Prostate gland (tissue), 2 donors: Measurements from ENCODE around the gene SMARCA5. TPM values are rescaled to one million over a fixed set of nuclear protein-coding genes. Genes with fewer than 3 reads are reported as not detected.

Source experiments
- DNase-seq: peaks from one replicate; pipeline ENCODE4 v3.0.0-alpha.2; 2019; ENCODE audit warnings: low spot score
- H3K27ac ChIP-seq, 2 donors: fragments of 200-600 bp; sonication (generic); 2 replicates each; pipeline ENCODE4 v1.5.1; 2017 to 2019
- H3K27me3 ChIP-seq: fragments of 200-600 bp; sonication (generic); replicated peaks from 2 replicates; pipeline ENCODE4 v1.5.1; 2019; ENCODE audit not compliant: insufficient read depth
- H3K36me3 ChIP-seq, 2 donors: fragments of 200-600 bp; sonication (generic); 1 replicate in 1 of 2; 2 replicates in 1 of 2; pipeline versions ENCODE4 v1.5.1 to v1.8.1; 2017 to 2019
- H3K4me1 ChIP-seq: fragments of 200-600 bp; sonication (generic); replicated peaks from 2 replicates; pipeline ENCODE4 v1.5.1; 2019
- H3K4me3 ChIP-seq, 2 donors: fragments of 200-600 bp; sonication (generic); 2 replicates each; pipeline ENCODE4 v1.5.1; 2017 to 2019
- H3K9me3 ChIP-seq: fragments of 200-600 bp; sonication (generic); 2 replicates; pipeline ENCODE4 v1.5.1; 2017
- POLR2A ChIP-seq: fragments of 450-650 bp; IDR thresholded peaks from one replicate; pipeline ENCODE4 v1.6.1; 2016; ENCODE audit warnings: antibody characterized with exemption, mild to moderate bottlenecking
- POLR2AphosphoS5 ChIP-seq: sonication (generic); formaldehyde crosslinking; IDR thresholded peaks from one replicate; pipeline ENCODE4 v1.6.1; 2017; ENCODE audit warnings: antibody characterized with exemption
- WGBS: methylation state at CpG from one replicate; pipeline ENCODE4 v1.1.5; 2018; 5-methylcytosine and 5-hydroxymethylcytosine counted together
- intact Hi-C: fragments of 100-400 bp; cut with DNase I; formaldehyde crosslinking; loops from one replicate; pipeline ENCODE4 v1.14.2; 2022
- total RNA-seq, 2 donors: library from RNA; depleted of rRNA; stranded (reverse); fragments of >200 nt; gene quantifications; one replicate each; pipeline ENCODE4 v1.1.0, GENCODE V29; 2016
- TF ChIP-seq, protein P1 (sequence below), 4 experiments: fragments of 200-600 bp in 2 of 4; fragments of 450-650 bp in 2 of 4; sonication (generic) in 2 of 4; IDR thresholded peaks; 1 replicate in 3 of 4; 2 replicates in 1 of 4; pipeline ENCODE4 v1.5.1; 2016 to 2019; ENCODE audit warnings: antibody characterized with exemption in 4 of 4, mild to moderate bottlenecking in 2 of 4, moderate library complexity in 2 of 4

SMARCA5 gene
- total RNA-seq, 2 donors from 2014 or later, result 36.7 to 62.5 TPM

DNA sequence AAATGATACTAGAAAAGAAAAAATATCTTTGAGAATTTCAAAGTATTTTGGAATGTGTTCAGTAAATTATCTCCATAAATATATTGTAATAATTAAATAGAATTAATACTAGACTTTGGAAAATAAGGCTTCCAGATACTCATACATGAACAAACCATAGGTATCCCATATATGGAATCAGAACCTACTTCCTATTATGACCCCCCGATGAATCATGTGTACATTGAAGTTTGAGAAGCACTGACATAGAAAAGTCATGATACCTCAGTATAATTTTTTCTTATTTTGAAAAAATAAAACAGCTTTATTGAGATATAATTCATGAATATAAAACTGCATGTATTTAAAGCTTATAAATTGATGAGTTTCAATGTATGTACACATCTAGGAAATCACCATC lies 27.2 kb upstream of the SMARCA5 start:
- intact Hi-C loops, result loop anchor here (10.0 kb wide), 1 partner anchor 152 kb away; the partner anchor contains the start of gene GAB1
- DNase-seq, result no peak
- no peak overlapping the region for H3K4me3 ChIP-seq
- no peaks in the 10 kb centered on the region for H3K4me1 ChIP-seq
- H3K27ac ChIP-seq, result no peak overlapping the region
- no peaks in the 10 kb centered on the region for H3K27me3 ChIP-seq
- no peaks in the 10 kb centered on the region for H3K9me3 ChIP-seq
- TF ChIP-seq, protein P1, sequence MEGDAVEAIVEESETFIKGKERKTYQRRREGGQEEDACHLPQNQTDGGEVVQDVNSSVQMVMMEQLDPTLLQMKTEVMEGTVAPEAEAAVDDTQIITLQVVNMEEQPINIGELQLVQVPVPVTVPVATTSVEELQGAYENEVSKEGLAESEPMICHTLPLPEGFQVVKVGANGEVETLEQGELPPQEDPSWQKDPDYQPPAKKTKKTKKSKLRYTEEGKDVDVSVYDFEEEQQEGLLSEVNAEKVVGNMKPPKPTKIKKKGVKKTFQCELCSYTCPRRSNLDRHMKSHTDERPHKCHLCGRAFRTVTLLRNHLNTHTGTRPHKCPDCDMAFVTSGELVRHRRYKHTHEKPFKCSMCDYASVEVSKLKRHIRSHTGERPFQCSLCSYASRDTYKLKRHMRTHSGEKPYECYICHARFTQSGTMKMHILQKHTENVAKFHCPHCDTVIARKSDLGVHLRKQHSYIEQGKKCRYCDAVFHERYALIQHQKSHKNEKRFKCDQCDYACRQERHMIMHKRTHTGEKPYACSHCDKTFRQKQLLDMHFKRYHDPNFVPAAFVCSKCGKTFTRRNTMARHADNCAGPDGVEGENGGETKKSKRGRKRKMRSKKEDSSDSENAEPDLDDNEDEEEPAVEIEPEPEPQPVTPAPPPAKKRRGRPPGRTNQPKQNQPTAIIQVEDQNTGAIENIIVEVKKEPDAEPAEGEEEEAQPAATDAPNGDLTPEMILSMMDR (IDR thresholded peaks at IDR 0.05), result no peak
- TF ChIP-seq POLR2AphosphoS5, result no peak
- no peak for TF ChIP-seq POLR2A
- WGBS, result 88% methylated on average over 1 of the region's 1 CpG
- H3K36me3 ChIP-seq, result no peaks in the 10 kb centered on the region

DNA sequence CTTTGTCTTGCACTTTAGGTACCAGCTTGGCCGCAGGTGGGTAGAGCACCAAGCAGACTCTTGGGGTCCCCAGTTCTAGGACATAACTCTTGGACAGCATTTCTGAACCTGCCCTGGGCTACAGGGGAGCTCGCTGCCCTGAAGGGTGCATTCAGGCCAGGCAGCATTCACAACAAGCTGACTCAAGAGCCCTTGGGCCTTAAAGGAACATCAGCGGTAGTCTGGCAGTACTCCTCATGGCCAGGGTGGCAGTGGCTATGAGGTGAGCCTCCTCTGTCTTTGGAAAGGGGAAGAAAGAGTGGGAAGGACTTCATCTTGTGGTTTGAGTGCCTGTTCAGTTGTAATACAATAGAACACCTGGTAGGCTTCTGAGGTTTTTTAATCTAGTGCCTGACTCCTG lies 24.8 kb upstream of the SMARCA5 start:
- no peak for DNase-seq
- H3K27ac ChIP-seq, result no peak overlapping the region
- 98% methylated on average over 3 of the region's 3 CpGs for WGBS
- no peaks in the 10 kb centered on the region for H3K27me3 ChIP-seq
- H3K36me3 ChIP-seq, result no peaks in the 10 kb centered on the region
- intact Hi-C loops, result loop anchor here (10.0 kb wide), 1 partner anchor 154 kb away; the partner anchor contains the start of gene GAB1
- H3K4me1 ChIP-seq, result no peaks in the 10 kb centered on the region
- H3K4me3 ChIP-seq, result no peak overlapping the region
- no peaks in the 10 kb centered on the region for H3K9me3 ChIP-seq
- no peak for TF ChIP-seq POLR2A
- TF ChIP-seq, protein P1 (IDR thresholded peaks at IDR 0.05), result no peak
- TF ChIP-seq POLR2AphosphoS5, result no peak

DNA sequence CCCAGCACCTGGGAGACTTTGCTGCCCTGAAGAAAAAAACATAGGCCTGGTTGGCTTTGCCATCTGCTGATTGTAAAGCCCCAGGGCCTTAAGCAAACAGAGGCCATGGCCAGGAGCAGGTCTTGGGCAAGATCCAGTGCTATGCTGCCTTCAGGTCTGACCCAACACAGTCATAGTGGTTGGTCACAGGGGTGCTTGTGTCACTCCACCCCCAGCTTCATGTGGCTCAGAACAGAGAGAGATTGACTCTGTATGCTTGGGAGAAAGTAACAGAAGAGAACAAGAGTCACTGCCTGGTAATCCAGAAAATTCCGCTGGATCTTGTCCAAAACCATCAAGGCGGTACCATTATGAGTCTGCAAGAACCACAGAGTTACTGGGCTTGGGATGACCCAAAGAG lies 24.4 kb upstream of the SMARCA5 start:
- no peaks in the 10 kb centered on the region for H3K27me3 ChIP-seq
- no peaks in the 10 kb centered on the region for H3K9me3 ChIP-seq
- H3K27ac ChIP-seq, result no peak overlapping the region
- DNase-seq, result no peak
- H3K4me1 ChIP-seq, result no peaks in the 10 kb centered on the region
- H3K4me3 ChIP-seq, result no peak overlapping the region
- intact Hi-C loops, result loop anchor here (10.0 kb wide), 1 partner anchor 154 kb away; the partner anchor contains the start of gene GAB1
- no peaks in the 10 kb centered on the region for H3K36me3 ChIP-seq
- no peak for TF ChIP-seq POLR2A
- 100% methylated on average over 2 of the region's 2 CpGs for WGBS

DNA sequence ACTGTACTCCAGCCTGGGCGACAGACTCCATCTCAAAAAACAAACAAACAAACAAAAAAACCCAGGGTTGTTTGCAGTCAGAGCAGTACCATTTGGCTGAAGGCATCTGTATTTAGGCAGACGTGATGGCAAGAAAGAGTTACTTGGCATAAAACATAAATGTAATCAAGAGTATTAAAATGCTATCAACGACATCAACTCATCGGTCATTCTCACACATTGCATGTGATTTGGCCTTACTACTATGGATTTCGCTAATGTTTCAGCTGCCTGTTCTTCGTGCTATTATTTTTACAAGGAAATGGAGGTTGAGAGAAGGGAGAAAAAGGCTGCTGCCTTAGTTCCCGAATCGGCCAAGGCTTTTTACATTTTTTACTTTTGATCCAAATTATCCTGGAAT lies 15.5 kb upstream of the SMARCA5 start:
- no peaks in the 10 kb centered on the region for H3K27me3 ChIP-seq
- H3K9me3 ChIP-seq, result no peaks in the 10 kb centered on the region
- TF ChIP-seq POLR2AphosphoS5, result no peak
- TF ChIP-seq, protein P1 (IDR thresholded peaks at IDR 0.05), result no peak
- TF ChIP-seq POLR2A, result no peak
- H3K36me3 ChIP-seq, result no peaks in the 10 kb centered on the region
- H3K27ac ChIP-seq, result no peak overlapping the region
- intact Hi-C loops, result no loop called here
- H3K4me3 ChIP-seq, result no peak overlapping the region
- H3K4me1 ChIP-seq, result no peaks in the 10 kb centered on the region
- 87% methylated on average over 8 of the region's 8 CpGs for WGBS
- no peak for DNase-seq

DNA sequence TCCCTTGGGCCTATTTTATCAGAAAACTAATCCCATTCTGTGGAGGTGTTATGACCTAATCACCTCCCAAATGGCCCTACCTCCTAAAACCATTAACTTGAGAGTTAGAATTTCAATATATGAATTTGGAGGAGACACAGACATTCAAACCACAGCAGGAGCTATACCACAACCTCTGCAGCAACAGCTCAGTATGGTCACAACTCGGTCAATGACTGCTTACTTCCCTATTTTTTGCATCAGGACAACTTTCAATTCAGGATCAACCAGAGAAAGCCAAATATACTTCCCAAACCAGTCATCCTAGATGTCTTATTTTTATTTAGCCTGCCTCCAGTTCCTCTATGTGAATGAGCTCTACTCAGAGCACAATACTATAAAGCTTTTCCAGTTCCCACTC lies 11.3 kb upstream of the SMARCA5 start:
- intact Hi-C loops, result no loop called here
- H3K9me3 ChIP-seq, result no peaks in the 10 kb centered on the region
- WGBS, result 90% methylated on average over 1 of the region's 1 CpG

More for the DNA sequence above, 11.3 kb upstream of the SMARCA5 start:
- Histone ChIP-seq H3K27ac (no peak overlapping the region), H3K27me3 (no peaks in the 10 kb centered on the region), H3K36me3 (no peaks in the 10 kb centered on the region), H3K4me1 (no peaks in the 10 kb centered on the region), H3K4me3 (no peak overlapping the region)
- TF ChIP-seq POLR2AphosphoS5 (no peak), POLR2A (no peak)
- TF ChIP-seq, protein P1 (IDR thresholded peaks at IDR 0.05), result no peak
- DNase-seq, result no peak
